IPS-18c (cell line): ENCODE data around the gene CCT2.

Source experiments
- H3K4me3 ChIP-seq: 2 replicates; pipeline ENCODE4 v1.7.0; 2013; ENCODE audit warnings: low read depth, mild to moderate bottlenecking, low read length, moderate library complexity; ENCODE audit not compliant: insufficient read depth
- H3K9me3 ChIP-seq: one replicate; pipeline ENCODE4 v1.6.1; 2013; ENCODE audit warnings: mild to moderate bottlenecking, low read length, moderate library complexity; ENCODE audit not compliant: control insufficient read depth, insufficient read depth

Gene CCT2

GRCh38 chr12:69620077-69620476, 34.8 kb downstream of the CCT2 start:
- H3K4me3 ChIP-seq = no peak overlapping the region
- H3K9me3 ChIP-seq = no peaks in the 10 kb centered on the region

- Histone ChIP-seq H3K4me3 (no peak overlapping the region), H3K9me3 (no peaks in the 10 kb centered on the region)
Measured at GRCh38 chr12:69620921-69621320, 35.7 kb downstream of the CCT2 start.

GRCh38 chr12:69621551-69621950, 36.3 kb downstream of the CCT2 start:
- H3K9me3 ChIP-seq = no peaks in the 10 kb centered on the region

GRCh38 chr12:69623970-69624369, 38.7 kb downstream of the CCT2 start:
- H3K9me3 ChIP-seq = no peaks in the 10 kb centered on the region
- no peak overlapping the region for H3K4me3 ChIP-seq

More at GRCh38 chr12:69621551-69621950, 36.3 kb downstream of the CCT2 start:
- no peak overlapping the region for H3K4me3 ChIP-seq

- H3K4me3 ChIP-seq = no peak overlapping the region
Measured at GRCh38 chr12:69627501-69627900, 42.2 kb downstream of the CCT2 start.

GRCh38 chr12:69630191-69630590, 44.9 kb downstream of the CCT2 start:
- H3K4me3 ChIP-seq = no peak overlapping the region
- H3K9me3 ChIP-seq = no peaks in the 10 kb centered on the region

More at GRCh38 chr12:69627501-69627900, 42.2 kb downstream of the CCT2 start:
- H3K9me3 ChIP-seq = no peaks in the 10 kb centered on the region

GRCh38 chr12:69633061-69633460, 47.8 kb downstream of the CCT2 start:
- Histone ChIP-seq H3K9me3 (no peaks in the 10 kb centered on the region), H3K4me3 (no peak overlapping the region)

GRCh38 chr12:69639400-69640016, 54.2 kb downstream of the CCT2 start:
- Histone ChIP-seq H3K9me3 (no peaks in the 10 kb centered on the region), H3K4me3 (no peak overlapping the region)

- H3K9me3 ChIP-seq = no peaks in the 10 kb centered on the region
- H3K4me3 ChIP-seq = no peak overlapping the region
Measured at GRCh38 chr12:69641546-69641945, 56.3 kb downstream of the CCT2 start.

GRCh38 chr12:69642531-69642930, 57.3 kb downstream of the CCT2 start:
- no peaks in the 10 kb centered on the region for H3K9me3 ChIP-seq
- no peak overlapping the region for H3K4me3 ChIP-seq

GRCh38 chr12:69644511-69644910, 59.3 kb downstream of the CCT2 start:
- Histone ChIP-seq H3K9me3 (no peaks in the 10 kb centered on the region), H3K4me3 (no peak overlapping the region)

GRCh38 chr12:69645031-69645430, 59.8 kb downstream of the CCT2 start:
- no peak overlapping the region for H3K4me3 ChIP-seq
- H3K9me3 ChIP-seq = no peaks in the 10 kb centered on the region

- H3K9me3 ChIP-seq = no peaks in the 10 kb centered on the region
Measured at GRCh38 chr12:69647178-69647577, 61.9 kb downstream of the CCT2 start.

GRCh38 chr12:69648476-69648875, 63.2 kb downstream of the CCT2 start:
- Histone ChIP-seq H3K4me3 (no peak overlapping the region), H3K9me3 (no peaks in the 10 kb centered on the region)

More at GRCh38 chr12:69647178-69647577, 61.9 kb downstream of the CCT2 start:
- H3K4me3 ChIP-seq = no peak overlapping the region

GRCh38 chr12:69649529-69649928, 64.3 kb downstream of the CCT2 start:
- H3K4me3 ChIP-seq = no peak overlapping the region
- H3K9me3 ChIP-seq = no peaks in the 10 kb centered on the region
